ENCODE results near the gene KMT2E. TPM values are rescaled to one million over a fixed set of nuclear protein-coding genes. Genes with fewer than 3 reads are reported as not detected.

KMT2E gene, protein sequence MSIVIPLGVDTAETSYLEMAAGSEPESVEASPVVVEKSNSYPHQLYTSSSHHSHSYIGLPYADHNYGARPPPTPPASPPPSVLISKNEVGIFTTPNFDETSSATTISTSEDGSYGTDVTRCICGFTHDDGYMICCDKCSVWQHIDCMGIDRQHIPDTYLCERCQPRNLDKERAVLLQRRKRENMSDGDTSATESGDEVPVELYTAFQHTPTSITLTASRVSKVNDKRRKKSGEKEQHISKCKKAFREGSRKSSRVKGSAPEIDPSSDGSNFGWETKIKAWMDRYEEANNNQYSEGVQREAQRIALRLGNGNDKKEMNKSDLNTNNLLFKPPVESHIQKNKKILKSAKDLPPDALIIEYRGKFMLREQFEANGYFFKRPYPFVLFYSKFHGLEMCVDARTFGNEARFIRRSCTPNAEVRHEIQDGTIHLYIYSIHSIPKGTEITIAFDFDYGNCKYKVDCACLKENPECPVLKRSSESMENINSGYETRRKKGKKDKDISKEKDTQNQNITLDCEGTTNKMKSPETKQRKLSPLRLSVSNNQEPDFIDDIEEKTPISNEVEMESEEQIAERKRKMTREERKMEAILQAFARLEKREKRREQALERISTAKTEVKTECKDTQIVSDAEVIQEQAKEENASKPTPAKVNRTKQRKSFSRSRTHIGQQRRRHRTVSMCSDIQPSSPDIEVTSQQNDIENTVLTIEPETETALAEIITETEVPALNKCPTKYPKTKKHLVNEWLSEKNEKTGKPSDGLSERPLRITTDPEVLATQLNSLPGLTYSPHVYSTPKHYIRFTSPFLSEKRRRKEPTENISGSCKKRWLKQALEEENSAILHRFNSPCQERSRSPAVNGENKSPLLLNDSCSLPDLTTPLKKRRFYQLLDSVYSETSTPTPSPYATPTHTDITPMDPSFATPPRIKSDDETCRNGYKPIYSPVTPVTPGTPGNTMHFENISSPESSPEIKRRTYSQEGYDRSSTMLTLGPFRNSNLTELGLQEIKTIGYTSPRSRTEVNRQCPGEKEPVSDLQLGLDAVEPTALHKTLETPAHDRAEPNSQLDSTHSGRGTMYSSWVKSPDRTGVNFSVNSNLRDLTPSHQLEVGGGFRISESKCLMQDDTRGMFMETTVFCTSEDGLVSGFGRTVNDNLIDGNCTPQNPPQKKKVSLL (N-terminal part only)
- total RNA-seq = 107 TPM in 2 replicates
- long read RNA-seq, transcript KMT2E-207 (15 exons, 2,523 nt) = major isoform, 5 of 294 reads
- long read RNA-seq, partial matches to known transcripts = 240 of 294 reads
- long read RNA-seq, other reads (novel, unspliced or antisense) = 47 of 294 reads

DNA sequence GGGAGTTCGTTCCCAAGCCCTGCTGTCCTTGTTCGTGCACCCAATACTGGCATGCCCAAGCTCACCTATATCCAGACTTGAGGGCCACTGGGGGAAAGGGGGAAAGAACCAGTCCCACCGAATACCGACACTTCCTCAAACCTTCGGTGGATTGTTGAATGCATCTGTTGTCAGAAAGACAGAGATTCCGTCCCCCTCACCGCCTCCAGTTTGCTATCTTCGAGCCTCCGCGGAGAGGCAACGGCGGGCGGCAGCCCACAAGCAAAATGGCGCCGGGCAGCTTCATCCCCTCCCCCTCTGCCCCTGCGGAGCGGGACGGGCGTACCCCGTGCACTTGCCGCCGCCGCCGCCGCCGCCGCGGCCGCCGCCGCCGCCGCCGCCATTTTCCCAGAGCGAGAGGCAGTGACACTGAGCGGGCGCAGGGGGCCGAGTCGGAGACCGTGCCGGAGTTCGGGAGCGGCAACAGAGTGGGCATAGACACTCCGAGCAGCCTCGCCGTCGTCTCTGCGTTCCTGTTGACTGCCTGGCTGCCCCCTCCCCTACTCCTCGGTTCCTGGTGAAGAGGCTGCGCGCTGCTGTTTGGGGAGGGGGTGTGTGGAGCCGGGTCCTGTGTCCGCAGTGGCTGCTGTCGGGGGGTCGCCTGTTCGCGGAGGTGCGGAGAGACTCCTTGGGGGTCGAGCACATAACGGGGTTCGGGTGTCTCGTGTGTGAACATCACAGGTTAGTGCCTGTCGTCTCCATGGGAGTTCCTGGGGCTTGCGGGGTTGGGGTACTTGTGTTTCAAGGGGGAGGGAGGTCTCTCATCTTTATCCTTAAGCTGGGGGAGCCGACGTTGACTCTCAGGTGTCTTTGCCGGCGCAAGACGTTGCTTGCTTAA, at the start of gene KMT2E:
KMT2E (plus strand) TSS at position 390 of the 877 bp plus-strand sequence. CDS start 26,748 bp downstream, outside the sequence.
- peak within 1 kb of the TSS; percentile 100 for H3K4me3 Mint-ChIP-seq (ENCODE audit: low read depth)
- H3K36me3 Mint-ChIP-seq (ENCODE audit: insufficient read depth) = peaks cover 5% of the 10 kb centered on the region
- peak; percentile 90 for DNase-seq (ENCODE audit: low spot score, unreplicated experiment)
- TF ChIP-seq, protein P1, sequence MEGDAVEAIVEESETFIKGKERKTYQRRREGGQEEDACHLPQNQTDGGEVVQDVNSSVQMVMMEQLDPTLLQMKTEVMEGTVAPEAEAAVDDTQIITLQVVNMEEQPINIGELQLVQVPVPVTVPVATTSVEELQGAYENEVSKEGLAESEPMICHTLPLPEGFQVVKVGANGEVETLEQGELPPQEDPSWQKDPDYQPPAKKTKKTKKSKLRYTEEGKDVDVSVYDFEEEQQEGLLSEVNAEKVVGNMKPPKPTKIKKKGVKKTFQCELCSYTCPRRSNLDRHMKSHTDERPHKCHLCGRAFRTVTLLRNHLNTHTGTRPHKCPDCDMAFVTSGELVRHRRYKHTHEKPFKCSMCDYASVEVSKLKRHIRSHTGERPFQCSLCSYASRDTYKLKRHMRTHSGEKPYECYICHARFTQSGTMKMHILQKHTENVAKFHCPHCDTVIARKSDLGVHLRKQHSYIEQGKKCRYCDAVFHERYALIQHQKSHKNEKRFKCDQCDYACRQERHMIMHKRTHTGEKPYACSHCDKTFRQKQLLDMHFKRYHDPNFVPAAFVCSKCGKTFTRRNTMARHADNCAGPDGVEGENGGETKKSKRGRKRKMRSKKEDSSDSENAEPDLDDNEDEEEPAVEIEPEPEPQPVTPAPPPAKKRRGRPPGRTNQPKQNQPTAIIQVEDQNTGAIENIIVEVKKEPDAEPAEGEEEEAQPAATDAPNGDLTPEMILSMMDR (IDR thresholded peaks at IDR 0.05; ENCODE audit: unreplicated experiment) = no peak
- peak within 1 kb of the TSS; percentile 100 for H3K27ac Mint-ChIP-seq
- no peaks in the 10 kb centered on the region for H3K27me3 Mint-ChIP-seq
- no peaks in the 10 kb centered on the region for H3K9me3 Mint-ChIP-seq (ENCODE audit: low read depth)
- H3K4me1 Mint-ChIP-seq (ENCODE audit: low read depth) = peaks cover 28% of the 10 kb centered on the region

DNA sequence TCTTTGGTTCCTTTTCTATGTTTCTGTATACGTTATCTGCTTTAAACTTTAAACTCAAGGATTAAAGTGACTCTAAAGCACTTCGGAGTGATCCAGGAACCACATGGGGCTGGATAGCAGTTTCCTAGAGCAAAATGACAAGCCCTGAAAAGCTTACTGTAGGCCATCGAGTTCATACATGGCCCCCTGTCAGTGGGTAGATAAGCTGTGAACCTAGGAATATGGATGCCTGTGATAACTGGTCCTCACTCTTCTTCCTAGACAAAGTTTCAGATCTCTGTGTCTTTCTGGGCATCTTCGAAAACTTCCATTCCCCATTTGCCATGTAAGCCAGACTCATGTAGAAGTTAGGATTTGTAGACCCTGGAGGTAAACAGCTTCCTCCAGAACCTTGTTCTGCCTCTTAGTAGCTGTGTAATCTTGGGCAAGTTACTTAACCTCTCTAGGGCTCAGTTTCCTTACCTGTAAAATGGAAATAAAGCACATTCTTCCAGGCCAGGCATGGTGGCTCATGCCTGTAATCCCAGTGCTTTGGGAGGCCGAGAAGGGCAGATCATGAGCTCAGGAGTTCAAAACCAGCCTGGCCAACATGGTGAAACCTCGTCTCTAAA, 49.3 kb upstream of the KMT2E start:
- Mint-ChIP-seq H3K4me3 (ENCODE audit: low read depth) (no peak overlapping the region), H3K27ac (no peak overlapping the region), H3K9me3 (ENCODE audit: low read depth) (no peaks in the 10 kb centered on the region), H3K36me3 (ENCODE audit: insufficient read depth) (no peaks in the 10 kb centered on the region), H3K27me3 (no peaks in the 10 kb centered on the region), H3K4me1 (ENCODE audit: low read depth) (peaks cover 3% of the 10 kb centered on the region)
- TF ChIP-seq, protein P1 (IDR thresholded peaks at IDR 0.05; ENCODE audit: unreplicated experiment) = no peak
- DNase-seq (ENCODE audit: low spot score, unreplicated experiment) = no peak

DNA sequence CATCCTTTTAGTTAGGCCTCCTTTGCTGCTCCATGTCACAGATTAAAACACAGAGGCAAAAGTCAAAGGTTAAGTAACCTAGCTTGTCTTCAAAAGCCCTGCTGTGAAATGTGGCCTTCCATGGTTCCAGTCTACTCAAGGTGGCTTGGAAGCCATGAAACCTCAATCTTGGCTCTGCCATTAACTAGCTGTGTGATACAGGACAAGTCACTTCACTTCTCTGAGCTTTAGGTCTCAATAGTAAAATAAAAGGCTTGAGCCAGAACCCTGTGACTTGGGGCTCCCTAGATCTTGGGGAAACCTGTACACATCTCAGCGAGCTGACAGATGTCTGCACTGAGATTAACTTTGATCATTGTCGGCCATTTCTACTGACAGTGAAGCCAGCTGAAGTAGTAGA, 48.0 kb upstream of the KMT2E start:
- Mint-ChIP-seq H3K27me3 (no peaks in the 10 kb centered on the region), H3K4me3 (ENCODE audit: low read depth) (no peak overlapping the region), H3K4me1 (ENCODE audit: low read depth) (peaks cover 3% of the 10 kb centered on the region), H3K36me3 (ENCODE audit: insufficient read depth) (no peaks in the 10 kb centered on the region), H3K9me3 (ENCODE audit: low read depth) (no peaks in the 10 kb centered on the region), H3K27ac (no peak overlapping the region)
- TF ChIP-seq, protein P1 (IDR thresholded peaks at IDR 0.05; ENCODE audit: unreplicated experiment) = no peak
- no peak for DNase-seq (ENCODE audit: low spot score, unreplicated experiment)

DNA sequence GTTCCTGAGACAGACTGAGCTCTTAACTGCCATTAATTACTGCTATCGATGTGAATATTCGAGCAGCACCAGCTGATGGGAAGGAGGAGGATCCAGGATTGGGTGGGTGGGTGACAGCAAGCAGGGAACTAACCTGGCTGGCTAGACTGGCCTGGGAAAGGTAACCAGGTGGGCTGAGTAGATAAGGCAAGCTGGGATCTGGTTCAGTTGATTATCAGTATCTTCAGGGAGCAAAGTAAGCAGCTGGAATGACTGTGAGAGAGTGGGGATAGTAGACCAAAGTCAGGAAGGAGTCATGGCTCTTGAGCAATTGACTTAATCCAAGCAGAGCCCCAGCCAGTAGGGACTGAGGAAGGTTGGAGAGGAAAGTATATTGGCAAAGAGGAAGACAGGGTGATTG, 46.9 kb upstream of the KMT2E start:
- DNase-seq (ENCODE audit: low spot score, unreplicated experiment) = no peak
- no peaks in the 10 kb centered on the region for H3K9me3 Mint-ChIP-seq (ENCODE audit: low read depth)
- H3K4me3 Mint-ChIP-seq (ENCODE audit: low read depth) = no peak overlapping the region
- TF ChIP-seq, protein P1 (IDR thresholded peaks at IDR 0.05; ENCODE audit: unreplicated experiment) = no peak
- peaks cover 13% of the 10 kb centered on the region for H3K4me1 Mint-ChIP-seq (ENCODE audit: low read depth)
- no peak overlapping the region for H3K27ac Mint-ChIP-seq
- no peaks in the 10 kb centered on the region for H3K27me3 Mint-ChIP-seq
- no peaks in the 10 kb centered on the region for H3K36me3 Mint-ChIP-seq (ENCODE audit: insufficient read depth)
